Measurements from ENCODE around the gene VASP. TPM values are rescaled to one million over a fixed set of nuclear protein-coding genes. Genes with fewer than 3 reads are reported as not detected.

Gene VASP
- total RNA-seq, 4 donors from 2014 or later, result 140 to 246 (median 167) TPM

DNA sequence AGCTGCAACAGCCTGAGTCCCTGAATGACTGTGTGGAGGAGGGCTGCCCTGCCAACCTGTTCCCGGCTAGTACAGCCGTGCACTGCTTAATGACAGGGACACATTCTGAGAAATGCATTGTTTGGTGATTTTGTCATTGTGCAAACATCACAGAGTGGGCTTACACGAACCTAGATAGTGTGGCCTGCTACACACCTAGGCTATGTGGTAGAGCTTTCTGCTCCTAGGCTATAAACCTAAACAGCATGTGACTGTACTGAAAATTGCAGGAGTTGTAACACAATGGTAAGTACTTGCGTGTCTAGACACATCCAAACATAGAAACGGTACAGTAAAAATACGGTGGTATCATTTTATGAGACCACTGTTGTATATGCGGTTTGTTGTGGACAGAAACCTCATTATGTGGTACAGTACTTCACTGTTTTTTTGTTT is 35.0 kb downstream of the VASP start:
- no peaks in the 10 kb centered on the region for H3K4me1 ChIP-seq
- no peak overlapping the region for H3K27ac ChIP-seq
- H3K4me3 ChIP-seq, result no peak overlapping the region
- H3K9me3 ChIP-seq, result no peaks in the 10 kb centered on the region
- TF ChIP-seq, protein P1, sequence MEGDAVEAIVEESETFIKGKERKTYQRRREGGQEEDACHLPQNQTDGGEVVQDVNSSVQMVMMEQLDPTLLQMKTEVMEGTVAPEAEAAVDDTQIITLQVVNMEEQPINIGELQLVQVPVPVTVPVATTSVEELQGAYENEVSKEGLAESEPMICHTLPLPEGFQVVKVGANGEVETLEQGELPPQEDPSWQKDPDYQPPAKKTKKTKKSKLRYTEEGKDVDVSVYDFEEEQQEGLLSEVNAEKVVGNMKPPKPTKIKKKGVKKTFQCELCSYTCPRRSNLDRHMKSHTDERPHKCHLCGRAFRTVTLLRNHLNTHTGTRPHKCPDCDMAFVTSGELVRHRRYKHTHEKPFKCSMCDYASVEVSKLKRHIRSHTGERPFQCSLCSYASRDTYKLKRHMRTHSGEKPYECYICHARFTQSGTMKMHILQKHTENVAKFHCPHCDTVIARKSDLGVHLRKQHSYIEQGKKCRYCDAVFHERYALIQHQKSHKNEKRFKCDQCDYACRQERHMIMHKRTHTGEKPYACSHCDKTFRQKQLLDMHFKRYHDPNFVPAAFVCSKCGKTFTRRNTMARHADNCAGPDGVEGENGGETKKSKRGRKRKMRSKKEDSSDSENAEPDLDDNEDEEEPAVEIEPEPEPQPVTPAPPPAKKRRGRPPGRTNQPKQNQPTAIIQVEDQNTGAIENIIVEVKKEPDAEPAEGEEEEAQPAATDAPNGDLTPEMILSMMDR (IDR thresholded peaks at IDR 0.05), result no peak
- TF ChIP-seq EP300 (IDR thresholded peaks at IDR 0.05), result no peak
- no peak for TF ChIP-seq POLR2AphosphoS5 (IDR thresholded peaks at IDR 0.05)
- ATAC-seq, result no peak
- H3K36me3 ChIP-seq, result no peaks in the 10 kb centered on the region
- no peaks in the 10 kb centered on the region for H3K27me3 ChIP-seq
- 62 to 72% methylated on average over 4 of the region's 7 CpGs for WGBS, 2 donors (ENCODE audit: low coverage in 1 of 2)

DNA sequence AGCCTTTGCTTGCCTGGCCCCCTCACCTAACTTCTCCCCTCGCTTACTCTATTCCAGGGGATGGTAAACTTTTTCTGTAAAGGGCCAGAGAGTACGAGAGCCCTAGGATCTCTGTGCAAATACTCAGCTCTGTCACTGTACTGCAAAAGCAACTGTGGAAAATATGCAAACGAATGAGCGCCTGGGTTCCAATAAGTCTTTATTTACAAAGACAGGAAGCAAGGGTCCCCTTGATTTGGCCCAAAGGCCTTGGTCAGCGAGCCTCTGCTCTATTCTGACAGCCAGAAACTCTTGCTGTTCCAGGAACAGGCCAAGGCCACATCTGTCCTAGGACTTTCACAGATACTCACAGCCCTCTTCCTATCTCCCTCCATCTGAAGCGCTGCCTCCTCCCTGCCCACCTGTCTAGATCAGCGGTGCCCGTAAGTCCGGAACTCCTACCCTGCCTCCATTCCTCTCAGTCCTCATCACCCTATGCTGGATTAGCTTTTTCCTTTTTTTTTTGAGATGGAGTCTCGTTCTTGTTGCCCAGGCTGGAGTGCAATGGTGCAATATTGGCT is 40.0 kb downstream of the VASP start:
- no peak overlapping the region for H3K4me3 ChIP-seq
- ATAC-seq, result no peak
- H3K4me1 ChIP-seq, result peaks cover 0 to 11% (median 0%) of the 10 kb centered on the region in 3 donors
- no peak for TF ChIP-seq EP300 (IDR thresholded peaks at IDR 0.05)
- no peak for TF ChIP-seq POLR2A (IDR thresholded peaks at IDR 0.05)
- TF ChIP-seq, protein P1 (IDR thresholded peaks at IDR 0.05), result no peak
- H3K36me3 ChIP-seq, result peaks cover 0 to under 1% of the 10 kb centered on the region in 2 donors
- H3K27me3 ChIP-seq, result no peaks in the 10 kb centered on the region
- no peaks in the 10 kb centered on the region for H3K9me3 ChIP-seq
- H3K27ac ChIP-seq, result no peak overlapping the region
- 94 to 95% methylated on average over 8 to 9 of the region's 10 CpGs for WGBS, 2 donors (ENCODE audit: low coverage in 1 of 2)

DNA sequence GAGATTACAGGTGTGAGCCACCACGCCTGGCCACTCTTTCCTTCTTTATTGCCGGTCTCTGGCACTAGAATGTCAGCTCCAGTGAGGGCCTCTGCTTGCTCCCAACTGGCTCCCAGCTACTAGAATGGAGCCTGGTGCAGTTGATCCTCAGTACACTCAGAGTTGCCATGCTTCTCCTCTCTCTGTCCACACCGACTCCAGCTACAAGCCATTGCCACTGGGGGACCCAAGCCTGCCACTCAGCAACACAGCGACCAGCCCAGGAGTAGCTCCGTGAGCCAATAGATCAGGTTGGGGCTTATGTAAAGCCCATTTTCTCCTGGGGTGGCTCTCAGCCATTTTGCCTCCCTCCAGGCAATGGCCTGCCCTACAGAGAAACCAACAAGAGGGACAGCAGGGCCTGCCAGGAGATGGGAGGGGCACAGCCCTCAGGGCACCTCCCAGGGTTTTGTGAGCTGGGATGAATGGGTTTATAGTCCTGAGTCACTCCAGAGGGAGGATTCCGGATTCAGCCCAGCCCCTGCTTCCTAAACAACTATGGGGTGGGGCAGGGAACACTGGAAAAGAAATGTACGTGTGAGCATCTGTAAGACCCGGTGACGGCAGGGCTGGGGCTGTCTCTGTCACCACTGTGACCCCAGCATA is 40.8 kb downstream of the VASP start:
- ATAC-seq, result peak; percentile 51
- H3K4me3 ChIP-seq, result no peak overlapping the region
- H3K27me3 ChIP-seq, result no peaks in the 10 kb centered on the region
- peak overlapping the region in 2 of 4 donors; percentile 37 to 51 for H3K27ac ChIP-seq
- no peaks in the 10 kb centered on the region for H3K9me3 ChIP-seq
- TF ChIP-seq, protein P1 (IDR thresholded peaks at IDR 0.05), result no peak
- TF ChIP-seq EP300 (IDR thresholded peaks at IDR 0.05) (no peak), POLR2AphosphoS5 (IDR thresholded peaks at IDR 0.05) (no peak), POLR2A (IDR thresholded peaks at IDR 0.05) (no peak)
- H3K4me1 ChIP-seq, result peaks cover 0 to 11% (median 0%) of the 10 kb centered on the region in 3 donors
- peaks cover 0 to 9% of the 10 kb centered on the region in 2 donors for H3K36me3 ChIP-seq
- WGBS, 2 donors (ENCODE audit: low coverage in 1 of 2), result 71 to 96% methylated on average over 3 to 7 of the region's 9 CpGs

DNA sequence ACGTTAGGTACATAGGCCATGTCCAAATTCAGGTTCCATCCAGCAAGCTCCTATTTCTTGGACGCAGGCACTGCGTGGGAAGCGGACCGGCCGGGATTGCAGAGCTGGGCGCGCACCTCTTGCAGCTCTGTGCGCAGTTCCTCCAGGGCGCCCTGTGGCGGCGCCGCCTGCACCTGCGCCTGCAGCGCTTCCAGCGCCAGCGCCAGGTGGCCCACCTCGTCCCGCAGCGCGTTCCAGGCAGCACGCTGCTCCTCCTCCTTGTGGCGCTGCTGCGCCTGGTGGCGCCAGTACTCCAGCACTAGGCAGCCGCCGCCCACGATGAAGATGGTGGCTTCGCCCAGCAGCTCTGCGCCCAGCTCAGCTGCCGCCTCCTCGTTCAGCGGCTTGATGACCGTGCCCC is 46.2 kb downstream of the VASP start:
- WGBS, 2 donors (ENCODE audit: low coverage in 1 of 2), result 72% methylated on average over 10 of the region's 34 CpGs; no CpG with 5 or more reads in 1 of the 2 donors
- H3K27ac ChIP-seq, result no peak overlapping the region

More for the DNA sequence above, 46.2 kb downstream of the VASP start:
- H3K27me3 ChIP-seq, result no peaks in the 10 kb centered on the region
- TF ChIP-seq, protein P1 (IDR thresholded peaks at IDR 0.05), result no peak
- no peak overlapping the region for H3K4me3 ChIP-seq
- no peak for ATAC-seq
- peaks cover 0 to 17% of the 10 kb centered on the region in 2 donors for H3K36me3 ChIP-seq
- peaks cover 0 to 17% (median 0%) of the 10 kb centered on the region in 3 donors for H3K4me1 ChIP-seq
- no peaks in the 10 kb centered on the region for H3K9me3 ChIP-seq

Data from gastroesophageal sphincter (tissue), 4 donors.